ENCODE data around the gene HOXC9.

DNA sequence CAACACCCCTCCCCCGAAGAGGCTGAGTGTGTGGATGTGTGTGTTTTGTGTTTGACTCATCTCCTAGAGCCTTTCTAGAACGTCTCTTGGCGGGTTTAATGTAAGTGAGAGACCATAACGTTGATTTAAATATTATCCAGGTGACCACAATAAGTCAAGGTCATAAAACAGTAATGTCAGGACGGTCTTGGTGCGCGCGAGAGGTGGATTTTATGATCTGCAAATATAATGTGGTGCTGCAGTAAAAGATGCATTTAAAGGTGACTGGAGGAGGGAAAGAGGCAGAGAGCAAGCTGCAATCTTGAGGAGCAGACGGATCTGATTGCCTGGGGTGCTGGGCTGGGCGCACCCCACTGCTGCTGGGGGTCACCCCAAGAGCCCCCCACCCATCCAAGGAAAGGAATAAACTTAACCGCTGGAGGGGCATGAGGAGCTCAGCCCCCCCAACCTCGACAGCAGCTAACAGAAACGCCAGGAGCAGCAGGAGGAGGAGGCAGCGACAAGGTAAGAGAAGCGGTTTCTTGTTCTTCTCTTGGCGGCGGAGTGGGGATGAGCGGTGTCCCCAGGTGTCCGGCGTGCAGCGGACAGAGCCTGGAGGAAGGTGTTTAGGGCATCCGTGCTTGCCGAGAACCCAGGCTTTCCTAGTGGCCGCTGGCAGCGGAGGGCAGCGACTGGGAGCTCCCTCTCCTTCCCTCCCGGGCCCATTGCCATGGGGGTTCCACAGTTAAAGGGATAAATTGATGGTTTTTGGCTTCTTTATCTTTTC lies 9.5 kb upstream of the HOXC9 start:
- TF ChIP-seq, protein P1, sequence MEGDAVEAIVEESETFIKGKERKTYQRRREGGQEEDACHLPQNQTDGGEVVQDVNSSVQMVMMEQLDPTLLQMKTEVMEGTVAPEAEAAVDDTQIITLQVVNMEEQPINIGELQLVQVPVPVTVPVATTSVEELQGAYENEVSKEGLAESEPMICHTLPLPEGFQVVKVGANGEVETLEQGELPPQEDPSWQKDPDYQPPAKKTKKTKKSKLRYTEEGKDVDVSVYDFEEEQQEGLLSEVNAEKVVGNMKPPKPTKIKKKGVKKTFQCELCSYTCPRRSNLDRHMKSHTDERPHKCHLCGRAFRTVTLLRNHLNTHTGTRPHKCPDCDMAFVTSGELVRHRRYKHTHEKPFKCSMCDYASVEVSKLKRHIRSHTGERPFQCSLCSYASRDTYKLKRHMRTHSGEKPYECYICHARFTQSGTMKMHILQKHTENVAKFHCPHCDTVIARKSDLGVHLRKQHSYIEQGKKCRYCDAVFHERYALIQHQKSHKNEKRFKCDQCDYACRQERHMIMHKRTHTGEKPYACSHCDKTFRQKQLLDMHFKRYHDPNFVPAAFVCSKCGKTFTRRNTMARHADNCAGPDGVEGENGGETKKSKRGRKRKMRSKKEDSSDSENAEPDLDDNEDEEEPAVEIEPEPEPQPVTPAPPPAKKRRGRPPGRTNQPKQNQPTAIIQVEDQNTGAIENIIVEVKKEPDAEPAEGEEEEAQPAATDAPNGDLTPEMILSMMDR (IDR thresholded peaks at IDR 0.05 in 4 of 5, conservative IDR thresholded peaks at IDR 0.05 in 1 of 5), result no peak
- no peak for TF ChIP-seq POLR2A (IDR thresholded peaks at IDR 0.05)
